GM12872 (cell line): ENCODE results near the gene EED.

ENCODE experiments used
- TF ChIP-seq, protein P1 (sequence below): IDR thresholded peaks from 3 replicates; pipeline ENCODE4 v1.5.1; 2011; ENCODE audit warnings: low read depth, mild to moderate bottlenecking, low read length, moderate library complexity; ENCODE audit not compliant: insufficient read depth

The EED gene

DNA sequence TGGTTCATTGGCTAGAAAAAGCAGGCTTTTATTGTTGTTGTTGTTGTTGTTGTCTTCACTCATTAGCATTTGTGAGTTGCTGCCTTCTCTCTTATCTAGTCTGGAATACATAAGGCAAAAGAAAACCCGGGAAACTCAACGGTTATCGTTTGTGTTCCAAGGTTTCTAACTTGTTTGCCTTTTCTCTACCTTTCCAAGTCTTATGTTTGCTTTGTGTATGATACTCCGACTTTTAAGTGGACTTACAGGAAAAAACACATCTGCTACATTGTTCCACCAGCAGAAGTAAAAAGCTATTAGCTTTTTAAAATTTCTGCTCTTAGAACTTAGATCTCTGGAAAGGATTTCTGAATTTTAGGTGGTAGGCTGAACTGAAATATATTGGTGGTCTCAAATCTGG, 30.4 kb downstream of the EED start:
- TF ChIP-seq, protein P1, sequence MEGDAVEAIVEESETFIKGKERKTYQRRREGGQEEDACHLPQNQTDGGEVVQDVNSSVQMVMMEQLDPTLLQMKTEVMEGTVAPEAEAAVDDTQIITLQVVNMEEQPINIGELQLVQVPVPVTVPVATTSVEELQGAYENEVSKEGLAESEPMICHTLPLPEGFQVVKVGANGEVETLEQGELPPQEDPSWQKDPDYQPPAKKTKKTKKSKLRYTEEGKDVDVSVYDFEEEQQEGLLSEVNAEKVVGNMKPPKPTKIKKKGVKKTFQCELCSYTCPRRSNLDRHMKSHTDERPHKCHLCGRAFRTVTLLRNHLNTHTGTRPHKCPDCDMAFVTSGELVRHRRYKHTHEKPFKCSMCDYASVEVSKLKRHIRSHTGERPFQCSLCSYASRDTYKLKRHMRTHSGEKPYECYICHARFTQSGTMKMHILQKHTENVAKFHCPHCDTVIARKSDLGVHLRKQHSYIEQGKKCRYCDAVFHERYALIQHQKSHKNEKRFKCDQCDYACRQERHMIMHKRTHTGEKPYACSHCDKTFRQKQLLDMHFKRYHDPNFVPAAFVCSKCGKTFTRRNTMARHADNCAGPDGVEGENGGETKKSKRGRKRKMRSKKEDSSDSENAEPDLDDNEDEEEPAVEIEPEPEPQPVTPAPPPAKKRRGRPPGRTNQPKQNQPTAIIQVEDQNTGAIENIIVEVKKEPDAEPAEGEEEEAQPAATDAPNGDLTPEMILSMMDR, result no peak

DNA sequence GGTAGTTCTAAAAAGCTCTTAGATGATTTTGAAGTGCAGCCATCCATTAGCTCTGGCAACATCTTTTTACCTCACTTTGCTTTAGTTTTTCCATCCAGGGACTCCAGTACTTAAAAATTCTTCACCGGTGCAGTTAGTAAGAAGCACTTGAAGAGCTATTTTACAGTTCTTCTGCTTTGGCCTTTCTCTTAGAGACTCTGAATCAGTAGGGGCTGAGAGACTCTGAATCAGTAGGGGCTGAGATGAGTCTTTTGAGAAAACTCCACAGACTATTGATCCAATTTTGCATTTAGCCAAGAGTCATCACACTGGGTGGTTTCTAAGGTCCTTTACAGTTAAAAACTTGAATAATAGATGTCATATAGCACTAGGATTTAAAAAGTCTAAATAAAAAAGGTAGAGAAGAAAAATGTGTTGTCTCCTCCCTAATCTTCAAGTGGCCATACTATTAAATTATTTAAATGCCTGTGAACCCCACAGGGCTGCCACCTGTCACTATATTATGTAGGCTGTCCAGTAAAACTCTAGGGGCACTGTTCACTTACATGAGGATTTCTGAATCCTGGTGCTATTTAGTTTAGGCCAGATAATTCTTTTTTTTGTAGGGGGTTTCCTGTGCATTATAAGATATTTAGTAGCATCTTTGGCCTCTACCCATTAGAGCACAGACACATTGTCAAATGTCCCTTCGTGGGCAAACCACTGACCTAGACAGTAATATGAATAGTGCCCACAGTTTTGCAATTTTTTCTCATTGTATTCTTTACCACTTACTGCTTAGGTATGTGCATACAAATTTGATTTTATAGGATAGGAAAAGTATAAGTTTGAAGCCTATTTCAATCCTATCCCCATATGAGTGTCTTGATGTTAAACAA, 31.2 kb downstream of the EED start:
- TF ChIP-seq, protein P1, result no peak

DNA sequence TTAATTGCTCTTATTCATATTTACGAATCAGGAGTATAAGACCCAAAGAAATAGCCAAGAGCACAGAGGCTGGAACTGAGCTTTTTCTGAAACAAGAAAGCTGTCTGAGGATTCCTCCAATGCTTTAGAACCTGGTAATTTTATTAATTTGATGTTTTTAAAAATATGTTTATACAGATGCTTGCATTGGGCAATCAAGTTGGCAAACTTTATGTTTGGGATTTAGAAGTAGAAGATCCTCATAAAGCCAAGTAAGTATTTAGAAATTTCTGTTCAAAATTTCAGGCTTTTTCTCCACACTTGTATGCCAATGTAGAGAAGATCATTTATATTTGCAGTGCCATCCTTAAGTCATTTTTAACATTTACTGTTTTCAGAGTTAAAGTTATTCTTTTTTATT, 33.2 kb downstream of the EED start:
- TF ChIP-seq, protein P1, result no peak

DNA sequence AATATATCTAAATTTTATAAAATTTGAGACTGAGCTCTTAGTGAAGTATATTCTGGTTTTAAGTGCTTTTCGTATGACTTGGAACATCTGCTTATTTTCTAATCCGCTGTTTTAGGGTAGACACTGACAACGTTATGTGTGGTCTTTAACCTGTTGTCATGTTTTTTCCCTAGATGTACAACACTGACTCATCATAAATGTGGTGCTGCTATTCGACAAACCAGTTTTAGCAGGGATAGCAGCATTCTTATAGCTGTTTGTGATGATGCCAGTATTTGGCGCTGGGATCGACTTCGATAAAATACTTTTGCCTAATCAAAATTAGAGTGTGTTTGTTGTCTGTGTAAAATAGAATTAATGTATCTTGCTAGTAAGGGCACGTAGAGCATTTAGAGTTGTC, 33.7 kb downstream of the EED start:
- TF ChIP-seq, protein P1, result no peak

DNA sequence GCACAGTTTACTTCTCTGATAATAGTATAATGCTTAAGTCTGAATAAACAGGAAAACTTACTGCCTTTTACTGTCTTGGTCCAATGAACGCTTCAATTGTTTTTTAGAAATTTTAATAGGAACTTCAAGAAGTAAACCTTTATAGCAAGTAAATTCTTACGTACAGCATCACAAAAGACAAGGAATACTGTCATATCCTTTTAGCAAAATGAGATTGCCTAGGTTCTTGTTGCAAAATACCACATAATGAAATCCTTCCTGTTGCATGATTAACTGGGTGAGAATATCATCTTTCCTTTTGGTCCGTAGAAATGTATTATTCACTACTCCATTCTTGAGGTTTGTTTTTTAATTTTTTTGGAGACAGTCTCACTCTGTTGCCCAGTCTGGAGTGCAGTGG, 35.2 kb downstream of the EED start:
- TF ChIP-seq, protein P1, result no peak

DNA sequence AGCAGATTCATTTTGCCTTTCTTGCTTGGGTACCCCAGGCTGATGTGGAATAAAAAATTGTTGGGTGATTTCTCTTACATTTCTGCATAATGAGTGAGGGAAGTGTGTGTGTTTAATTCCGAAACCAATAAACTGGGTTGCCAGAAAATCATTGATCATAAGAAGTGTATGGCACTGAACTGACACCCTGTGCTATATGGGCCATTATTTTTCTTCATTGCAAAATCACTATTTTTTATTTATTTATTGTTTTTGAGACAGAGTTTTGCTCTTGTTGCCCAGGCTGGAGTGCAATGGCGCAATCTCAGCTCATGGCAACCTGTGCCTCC, 42.9 kb downstream of the EED start:
- TF ChIP-seq, protein P1, result no peak

DNA sequence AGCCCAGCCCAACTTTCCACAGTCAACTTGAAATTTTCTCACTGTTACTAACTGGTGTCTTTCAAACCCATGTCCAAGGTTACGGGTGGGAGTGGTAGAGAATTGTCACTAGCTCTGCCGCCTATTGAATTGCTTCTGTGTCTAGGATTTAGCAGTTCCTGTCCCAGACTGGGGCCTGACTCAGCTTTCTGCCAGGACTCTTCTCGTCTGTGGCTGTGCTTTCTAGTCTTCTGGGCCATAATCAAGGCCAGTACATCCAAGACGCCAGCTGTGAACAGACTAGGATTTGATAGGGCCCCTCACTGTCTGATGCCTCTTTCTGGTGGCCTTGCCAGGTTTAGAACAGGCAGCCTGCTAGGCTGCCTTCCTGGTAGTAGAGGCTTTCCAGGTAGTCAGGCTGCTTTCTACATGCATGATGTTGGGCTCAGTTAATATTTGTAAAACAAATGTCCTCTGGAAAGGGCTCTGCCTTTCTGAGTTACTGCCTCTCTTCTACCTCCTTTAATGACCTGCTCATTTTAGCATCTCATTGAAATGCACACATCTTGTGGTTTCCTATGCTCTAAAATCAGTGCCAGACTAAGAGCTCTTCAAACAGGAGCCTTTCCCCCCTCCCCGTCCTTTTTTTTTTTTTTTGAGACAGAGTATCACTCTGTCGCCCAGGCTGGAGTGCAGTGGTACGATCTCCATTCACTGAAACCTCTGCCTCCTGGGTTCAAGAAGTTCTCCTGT, 44.4 kb downstream of the EED start:
- TF ChIP-seq, protein P1, result no peak
